Measurements from ENCODE around the gene HOXD9.

- no peak for TF ChIP-seq SIN3A (IDR thresholded peaks at IDR 0.05; ENCODE audit: borderline replicate concordance, insufficient read depth, low read length)
- no peak for TF ChIP-seq POLR2AphosphoS5 (IDR thresholded peaks at IDR 0.05; ENCODE audit: low read depth, low read length)
- no peak for TF ChIP-seq REST (IDR thresholded peaks at IDR 0.05; ENCODE audit: insufficient read depth in 1 of 2, low read depth in 2 of 2, low read length in 2 of 2)
Measured at GRCh38 chr2:176131848-176132158, 9.3 kb downstream of the HOXD9 start.

Data from PFSK-1 (cell line).